GM18511 (cell line): ENCODE data around the gene CALML5.

Source experiments
- ATAC-seq: cut with Tn5 transposase; IDR thresholded peaks from one replicate; pipeline ENCODE4 v1.9.1; 2021; ENCODE audit warnings: mild to moderate bottlenecking, moderate library complexity; ENCODE audit not compliant: unreplicated experiment

CALML5 gene, protein sequence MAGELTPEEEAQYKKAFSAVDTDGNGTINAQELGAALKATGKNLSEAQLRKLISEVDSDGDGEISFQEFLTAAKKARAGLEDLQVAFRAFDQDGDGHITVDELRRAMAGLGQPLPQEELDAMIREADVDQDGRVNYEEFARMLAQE

DNA sequence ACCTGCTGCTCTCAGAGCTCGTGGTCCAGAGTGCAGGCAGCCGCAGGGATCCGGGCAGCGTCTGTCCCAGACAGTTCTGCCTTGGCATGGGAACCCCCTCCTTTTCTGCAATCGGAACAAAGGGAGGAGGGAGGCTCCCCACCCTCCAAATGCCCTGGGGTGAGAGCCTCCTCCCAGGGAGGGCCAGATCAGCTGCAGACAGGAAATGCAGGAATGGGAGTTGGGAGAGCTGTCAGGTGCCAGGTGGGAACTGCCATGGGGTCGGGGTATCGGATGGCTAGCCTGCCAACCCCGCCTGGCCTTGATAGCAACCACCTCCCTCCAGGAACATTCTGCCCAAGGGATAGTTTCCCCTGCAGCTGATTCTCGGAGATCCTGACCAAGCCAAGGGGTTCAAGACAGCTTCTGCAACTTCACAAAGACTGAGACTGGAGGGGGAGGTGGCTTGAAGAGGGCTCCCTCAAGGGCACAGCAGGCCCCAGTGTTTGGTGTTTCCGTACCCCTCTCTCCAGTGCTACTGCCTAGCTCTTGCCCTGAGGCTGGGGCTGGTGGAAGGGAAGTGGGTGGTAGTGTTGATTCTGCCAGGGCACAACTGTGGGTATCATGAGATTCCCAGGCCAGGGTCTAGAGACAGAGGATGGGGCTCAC is at the start of gene CALML5:
Gene CALML5, minus strand, starts transcription at position 78 of the 648 bp plus-strand sequence. CDS start 132 bp downstream, outside the sequence.
- no peak for ATAC-seq

DNA sequence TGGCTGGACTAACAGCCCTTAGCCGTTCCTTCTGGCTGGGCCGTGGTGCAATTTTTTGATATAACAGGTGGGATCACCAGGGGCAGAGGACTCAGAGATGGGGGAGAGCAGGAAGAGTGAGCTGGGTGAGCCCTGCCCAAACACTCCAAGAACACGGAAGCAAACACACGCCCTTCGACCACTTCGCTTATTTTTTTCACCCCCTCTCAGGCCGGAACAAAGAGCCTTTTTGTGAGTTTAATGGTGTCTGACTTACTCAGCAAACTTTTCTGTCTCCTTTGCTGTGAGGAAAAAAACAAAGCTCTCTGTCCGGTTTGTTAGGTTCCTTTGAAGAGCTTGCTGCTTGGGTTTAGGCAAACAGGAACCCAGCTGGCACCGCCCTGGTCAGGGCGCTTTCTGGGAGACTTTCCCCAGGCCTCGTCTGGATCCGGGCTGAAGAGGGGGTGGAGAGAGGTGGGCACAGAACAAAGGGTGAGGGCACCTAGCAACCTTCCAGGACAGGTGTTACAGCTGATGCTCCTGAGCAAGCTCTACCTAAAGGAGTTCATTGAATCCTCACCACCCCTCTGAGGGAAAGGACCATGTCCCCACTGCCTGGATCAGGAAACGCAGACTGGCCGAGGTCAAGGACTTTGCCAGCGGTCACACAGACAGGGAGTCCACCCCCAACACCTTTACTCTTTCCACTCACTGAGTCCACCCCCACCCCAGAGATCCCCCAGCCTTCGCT is 48.7 kb upstream of the CALML5 start:
- no peak for ATAC-seq

DNA sequence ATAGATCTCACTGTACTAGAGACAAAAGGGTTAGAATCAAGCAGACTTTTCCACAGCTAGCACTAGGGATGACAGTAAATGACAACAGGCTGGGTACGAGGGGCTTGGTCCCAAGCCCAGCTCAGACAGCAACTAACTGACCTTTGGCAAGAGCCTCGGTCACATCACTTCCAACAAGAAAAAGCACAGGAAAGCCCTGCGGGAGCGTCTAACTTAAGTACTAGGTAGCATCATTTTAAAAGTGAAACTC is 48.2 kb upstream of the CALML5 start:
- ATAC-seq: no peak

DNA sequence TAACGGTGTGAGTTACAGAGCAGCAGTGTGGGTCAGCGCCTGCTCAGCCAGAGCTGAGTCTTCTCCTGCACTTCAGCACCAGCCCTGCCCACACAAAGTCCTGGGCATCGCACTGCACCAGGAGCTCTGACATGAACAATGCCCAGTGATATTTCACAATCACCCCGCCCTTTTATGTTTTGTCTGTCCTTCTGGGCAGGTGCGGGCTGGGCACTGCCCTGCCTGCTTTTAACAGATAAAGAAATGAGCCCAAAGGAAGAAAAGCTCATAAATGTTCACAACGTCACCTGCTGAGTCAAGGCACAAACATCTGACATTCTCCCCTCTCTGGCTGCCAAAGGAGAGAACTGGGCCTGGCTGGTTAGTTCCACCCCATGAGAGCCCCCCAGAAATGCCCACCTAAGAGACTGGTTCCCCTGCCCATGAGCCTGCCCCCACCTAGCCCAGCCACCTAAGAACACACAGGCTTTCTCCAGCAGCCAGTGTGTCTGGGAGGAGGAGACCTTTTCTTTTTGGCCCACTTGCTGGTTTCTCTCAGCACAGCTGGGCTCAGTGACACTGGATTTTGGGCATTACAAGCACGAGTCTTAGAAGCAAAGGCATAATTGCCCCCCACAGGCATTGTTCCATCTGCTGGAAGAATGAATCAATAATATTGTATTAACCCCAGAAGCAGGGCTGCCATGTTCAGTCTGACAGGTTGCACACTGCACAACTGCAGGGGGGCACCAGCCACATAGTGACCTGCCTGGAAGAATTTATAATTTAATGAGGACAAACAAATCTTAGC is 47.7 kb upstream of the CALML5 start:
- ATAC-seq: no peak

DNA sequence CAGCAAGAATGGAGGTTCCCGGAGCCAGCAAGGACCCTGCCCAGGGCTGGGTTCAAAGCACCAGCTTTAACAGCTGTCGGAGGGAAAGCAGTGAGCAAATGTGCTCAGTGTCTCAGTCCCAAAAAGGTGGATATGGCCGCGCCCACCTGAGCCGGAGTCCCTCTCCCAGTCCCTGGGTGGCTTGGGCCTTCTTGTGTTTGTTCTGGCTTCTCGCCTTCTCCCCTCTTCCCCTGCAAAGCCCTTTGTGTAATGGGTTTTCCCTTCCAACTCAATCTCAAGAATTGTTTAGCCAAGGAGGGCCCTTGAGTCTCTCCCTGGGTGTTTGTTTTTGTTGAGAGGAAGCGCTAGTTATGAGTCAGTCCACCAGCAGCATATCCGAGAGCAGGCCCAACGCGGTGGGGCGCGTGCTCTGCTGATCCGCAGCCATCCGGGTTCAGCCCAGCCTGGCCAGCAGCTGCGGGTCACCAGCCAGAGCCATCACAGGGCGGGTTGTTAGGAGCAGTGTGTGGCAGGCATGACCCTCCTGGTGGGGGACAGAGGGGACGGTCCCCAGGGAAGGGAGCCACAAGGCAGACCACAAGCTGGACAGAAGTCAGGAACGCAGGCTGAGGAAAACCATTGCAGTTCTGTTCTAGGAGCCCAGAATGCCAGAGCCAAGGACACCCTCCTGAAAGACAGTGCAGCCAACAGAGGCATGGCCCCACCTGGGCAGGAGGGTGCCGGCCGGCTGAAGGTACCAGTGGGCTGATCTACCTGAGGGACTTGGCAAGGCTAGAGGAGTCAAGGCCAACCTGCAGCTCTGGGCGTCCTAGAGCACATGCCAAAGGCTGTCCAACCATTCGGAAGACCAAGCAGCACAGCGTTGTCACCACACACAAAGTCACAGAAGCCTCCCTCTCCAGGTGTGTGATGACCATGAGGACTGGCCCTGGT is 46.7 kb upstream of the CALML5 start:
- ATAC-seq: no peak

DNA sequence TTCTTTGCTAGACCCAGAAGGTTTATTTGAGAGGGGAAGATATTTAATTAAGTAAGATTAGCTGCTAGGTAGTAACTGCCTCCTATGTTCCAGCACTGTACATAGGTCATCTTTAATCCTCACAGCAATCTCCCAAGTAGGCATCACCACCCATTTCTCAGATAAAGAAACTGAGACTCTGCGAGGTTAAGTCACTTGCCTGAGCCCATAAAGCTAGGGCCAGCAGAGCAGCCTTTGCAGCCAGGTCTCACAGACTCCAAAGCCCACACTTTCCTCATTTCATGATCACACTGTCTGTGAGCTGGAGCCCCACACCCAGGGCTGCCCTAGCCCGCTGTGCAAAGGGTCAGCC is 46.0 kb upstream of the CALML5 start:
- ATAC-seq: no peak

DNA sequence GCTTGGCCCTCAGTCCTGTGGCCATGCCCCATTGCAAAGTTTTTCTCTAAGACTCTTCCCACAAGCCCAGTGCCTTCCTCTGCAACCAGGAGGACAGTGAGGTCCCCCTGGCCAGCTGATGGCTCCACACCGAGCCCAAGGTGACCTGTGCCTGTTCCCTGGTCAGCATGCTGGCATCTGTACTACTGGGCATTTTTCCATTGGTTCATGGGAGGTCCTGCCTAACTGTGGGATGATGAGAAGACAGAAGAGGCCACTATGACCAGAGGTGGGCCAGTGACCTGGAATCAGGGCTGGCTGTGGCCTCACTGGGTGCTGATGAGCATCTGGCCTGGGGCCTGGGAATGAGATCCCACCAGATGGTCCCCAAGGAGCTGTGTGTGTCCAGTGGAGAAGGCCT is 45.6 kb upstream of the CALML5 start:
- ATAC-seq: no peak

DNA sequence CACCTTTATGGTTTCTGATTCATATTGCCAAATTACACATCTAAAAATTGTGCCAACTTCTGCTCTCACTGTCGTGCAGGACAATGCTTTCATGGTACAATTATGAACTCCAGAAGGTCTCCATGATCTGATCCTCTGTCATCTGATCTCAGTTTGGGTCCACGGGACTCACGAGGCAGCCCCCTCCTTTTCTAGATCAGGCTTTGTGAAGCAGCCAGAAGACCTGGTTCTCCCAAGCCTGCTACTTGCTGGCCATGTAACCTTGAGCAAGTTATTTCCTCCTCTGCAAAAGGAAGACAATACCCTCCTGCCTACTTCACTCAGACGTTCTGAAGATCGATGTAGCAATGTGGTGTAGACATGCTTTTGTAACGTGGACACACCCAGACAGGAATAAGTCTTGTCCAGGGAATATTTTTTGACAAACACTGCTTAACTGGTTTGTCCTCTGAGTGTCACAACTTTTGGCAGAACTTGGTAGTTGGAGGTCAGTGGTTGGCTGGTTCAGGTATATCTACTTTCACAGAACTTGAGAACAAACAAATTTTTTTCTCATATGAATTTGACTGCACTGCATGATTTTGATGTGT is 44.9 kb upstream of the CALML5 start:
- ATAC-seq: no peak

DNA sequence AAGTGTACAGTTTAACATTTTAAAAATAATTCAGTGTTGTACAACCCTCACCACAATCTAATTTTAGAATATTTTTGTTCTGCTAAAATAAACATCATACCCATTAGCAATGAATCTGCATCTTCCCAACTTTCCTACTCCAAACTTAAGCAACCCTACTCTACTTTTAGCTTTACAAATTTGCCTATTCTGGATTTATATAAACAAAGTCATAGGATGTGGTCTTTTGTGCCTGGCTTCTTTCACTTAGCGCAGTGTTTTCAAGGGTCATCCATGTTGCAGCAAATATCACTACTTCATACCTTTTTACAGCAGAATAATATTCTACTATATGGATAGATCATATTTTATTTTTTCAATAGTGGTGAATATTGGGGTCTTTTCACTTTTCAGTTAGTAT is 44.3 kb upstream of the CALML5 start:
- no peak for ATAC-seq

DNA sequence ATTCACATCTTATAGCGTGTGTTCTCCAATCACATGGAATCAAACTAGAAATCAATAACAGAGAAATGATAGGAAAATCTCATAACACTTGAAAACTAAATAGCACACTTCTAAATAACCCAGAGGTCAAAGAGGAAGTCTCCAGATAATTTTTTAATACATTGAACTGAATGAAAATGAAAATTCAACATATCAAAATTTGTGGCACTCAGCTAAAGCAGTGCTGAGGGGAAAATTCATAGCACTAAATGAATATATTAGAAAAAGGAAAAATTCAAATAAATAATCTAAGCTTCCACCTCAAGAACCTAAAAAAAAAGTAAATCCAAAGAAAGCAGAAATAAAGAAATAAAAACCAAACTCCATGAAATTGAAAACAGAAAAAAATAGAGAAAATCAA is 42.7 kb upstream of the CALML5 start:
- ATAC-seq: no peak

DNA sequence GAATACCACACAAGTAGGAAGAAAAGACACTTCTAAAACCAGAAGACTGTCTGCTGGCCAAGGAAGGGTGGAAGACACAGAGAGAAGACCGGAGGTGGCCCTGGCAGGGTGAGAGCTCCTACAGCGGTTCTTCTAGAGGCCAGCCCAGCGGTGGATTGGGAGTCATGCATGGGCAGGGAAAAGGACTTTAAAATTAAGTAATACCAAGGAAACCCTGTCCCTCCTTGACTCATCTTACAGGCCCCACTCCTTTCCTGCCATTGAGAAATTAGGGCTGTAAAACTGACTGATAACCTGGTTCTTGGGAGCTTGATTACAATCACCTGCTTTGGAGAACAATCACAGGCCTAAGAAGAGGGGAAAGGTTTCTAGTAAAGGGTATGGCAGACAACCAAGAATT is 41.5 kb upstream of the CALML5 start:
- ATAC-seq: no peak

DNA sequence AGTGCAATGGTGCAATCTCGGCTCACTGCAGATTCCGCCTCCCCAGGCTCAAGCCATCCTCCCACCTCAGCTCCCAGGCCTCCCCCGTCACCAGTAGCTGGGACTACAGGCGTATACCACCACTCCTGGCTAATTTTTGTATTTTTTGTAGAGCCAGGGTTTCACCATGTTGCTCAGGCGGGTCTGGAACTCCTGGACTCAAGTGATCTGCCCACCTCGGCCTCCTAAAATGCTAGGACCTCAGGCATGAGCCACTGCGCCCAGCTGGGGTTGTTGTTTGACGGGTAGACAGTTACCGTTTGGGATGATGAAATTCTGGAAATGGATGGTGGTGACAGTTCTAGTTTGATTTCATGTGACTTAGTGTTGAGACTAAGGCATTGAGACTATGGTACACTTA is 40.7 kb upstream of the CALML5 start:
- ATAC-seq: no peak

DNA sequence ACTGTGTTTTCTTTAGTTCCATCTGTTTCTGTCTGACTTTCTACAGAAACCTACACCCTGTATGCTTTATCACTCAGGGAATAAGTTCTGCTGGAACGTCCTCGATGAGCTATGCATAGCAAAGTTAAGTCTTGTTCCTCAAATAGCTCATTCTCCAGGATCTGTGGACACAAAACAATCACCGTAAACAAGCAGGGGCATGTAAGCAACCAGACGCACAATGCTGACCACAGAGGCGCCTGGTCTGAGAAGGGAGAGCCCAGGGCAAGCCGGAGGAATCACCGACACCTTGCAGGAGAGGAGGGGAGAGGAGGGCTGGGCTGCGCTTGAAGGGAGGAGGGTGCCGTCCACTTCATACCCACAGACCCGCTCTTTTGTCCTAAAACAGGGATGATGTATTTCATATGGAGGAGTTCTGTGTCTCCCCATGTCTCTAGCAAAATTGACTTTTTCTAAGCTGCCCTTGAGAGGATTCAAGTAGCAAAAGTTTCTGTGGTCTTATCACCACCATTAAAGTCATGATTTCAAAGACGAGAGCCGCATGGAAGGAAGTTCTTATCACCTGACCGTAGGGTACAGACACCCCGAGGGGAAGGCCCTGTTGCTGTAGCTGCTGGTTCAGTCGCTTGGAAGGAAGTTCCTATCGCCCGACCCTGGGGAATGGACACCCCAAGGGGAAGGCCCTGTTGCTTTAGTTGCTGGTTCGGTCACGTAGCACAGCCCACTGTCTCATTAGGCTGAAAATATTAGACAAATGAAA is 39.7 kb upstream of the CALML5 start:
- no peak for ATAC-seq

DNA sequence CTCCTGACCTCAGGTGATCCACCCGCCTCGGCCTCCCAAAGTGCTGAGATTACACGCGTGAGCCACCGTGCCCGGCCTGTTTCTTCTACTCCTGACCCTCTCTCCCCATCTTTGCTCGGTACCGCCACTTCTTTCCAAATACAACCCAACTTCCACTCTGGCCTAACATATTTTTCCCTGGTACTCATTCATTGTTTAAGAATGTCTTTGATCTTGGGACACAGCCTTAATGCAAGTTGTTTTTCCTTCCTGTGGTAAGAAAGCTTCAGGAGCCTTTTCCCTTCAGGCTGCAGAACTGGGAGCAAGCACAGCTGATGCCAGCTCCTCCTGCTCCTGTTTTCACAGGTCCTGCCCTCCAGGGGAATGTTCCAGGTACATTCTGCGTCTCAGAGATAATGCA is 39.1 kb upstream of the CALML5 start:
- no peak for ATAC-seq

DNA sequence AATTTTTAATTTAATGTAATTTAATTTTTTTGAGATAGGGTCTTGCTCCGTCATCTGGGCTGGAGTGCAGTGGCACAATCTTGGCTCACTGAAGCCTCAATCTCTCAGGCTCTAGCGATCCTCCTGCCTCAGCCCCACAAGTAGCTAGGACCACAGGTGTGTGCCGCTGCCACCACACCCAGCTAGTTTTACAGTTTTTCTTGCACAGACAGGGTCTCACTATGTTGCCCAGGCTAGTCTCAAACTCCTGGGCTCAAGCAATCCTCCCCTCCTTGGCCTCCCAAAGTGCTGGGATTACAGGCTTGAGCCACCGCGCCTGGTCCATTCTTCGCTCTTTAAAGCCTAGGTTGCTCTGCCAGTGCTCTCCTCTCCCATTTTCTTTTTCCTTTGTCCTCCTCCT is 38.3 kb upstream of the CALML5 start:
- ATAC-seq: no peak

DNA sequence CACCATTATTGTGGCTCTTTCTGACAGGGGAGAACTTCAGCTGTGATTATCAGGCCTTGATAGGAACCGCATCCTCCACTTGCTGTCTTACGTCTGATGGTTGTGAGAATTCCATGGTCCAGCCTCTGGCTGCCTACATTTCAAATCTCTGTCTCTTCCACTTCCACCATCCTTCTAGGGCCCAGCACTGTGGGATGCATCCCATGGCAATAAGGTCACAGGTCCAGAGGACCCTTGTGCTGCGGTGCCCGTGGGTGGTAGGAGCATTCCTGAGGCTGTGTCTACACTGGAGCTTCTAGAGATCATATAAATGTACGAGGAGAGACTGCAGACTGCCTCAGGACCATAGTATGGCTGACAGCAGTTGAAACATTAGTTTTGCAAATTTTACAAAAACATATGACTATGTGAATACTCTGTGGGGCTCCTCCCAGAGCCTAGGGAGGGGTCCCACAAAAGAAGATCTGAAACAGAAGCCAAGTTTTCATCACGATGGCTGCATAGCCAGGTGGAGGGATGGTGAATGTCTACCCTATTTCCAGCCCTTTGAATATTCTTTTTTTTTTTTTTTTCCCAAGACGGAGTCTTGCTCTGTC is 37.2 kb upstream of the CALML5 start:
- no peak for ATAC-seq

DNA sequence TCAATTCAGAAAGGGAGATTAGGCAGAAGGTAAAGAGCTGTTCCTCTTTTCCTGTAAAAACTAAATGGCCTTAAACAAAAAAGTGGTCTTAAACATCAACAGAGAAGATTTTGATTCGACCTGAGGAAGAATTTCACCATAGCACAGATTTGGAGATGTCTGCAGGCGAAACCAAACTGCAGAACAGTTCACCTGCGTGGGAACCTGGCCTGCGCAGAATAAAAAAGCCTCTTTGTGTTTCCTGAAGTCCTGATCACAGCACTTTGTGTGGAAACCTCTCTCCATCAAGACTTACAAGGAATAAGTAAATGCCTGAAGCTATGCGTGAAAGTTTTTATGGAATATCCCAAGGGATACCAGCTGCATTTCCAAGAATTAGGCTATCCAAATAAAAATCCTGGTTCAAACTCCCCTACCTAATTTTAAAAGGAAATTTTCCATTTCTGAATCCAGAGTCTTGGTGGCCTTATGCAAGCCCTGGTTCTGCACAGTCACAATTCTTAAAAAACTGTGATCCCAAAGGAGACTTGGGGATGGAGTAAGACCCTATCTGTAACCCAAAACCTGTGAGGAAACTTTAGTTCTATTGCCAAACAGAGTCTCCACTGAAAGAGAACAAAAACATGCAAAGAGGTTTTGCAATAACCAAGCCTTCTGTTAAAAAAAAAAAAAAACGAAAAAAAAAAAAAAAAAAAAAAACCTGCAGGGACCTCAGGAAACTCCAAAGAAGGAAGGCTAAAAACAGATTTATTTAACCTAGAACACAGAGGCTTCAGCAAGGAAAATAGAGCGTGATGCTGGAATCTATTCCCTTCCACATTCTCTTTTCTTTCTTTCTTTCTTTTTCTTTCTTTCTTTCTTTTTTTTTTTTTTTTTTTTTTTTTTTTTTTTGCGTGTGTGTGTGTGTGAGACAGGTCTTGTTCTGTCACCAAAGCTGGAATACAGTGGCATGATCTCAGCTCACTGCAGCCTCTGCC is 35.8 kb upstream of the CALML5 start:
- no peak for ATAC-seq
